ENCODE measurements around the gene ASB18.
"Not testable (repeated sequence)": the region's sequence is repeated elsewhere in the genome, so short reads cannot be mapped to it uniquely, and the experiment has no call there.

The ASB18 gene

DNA sequence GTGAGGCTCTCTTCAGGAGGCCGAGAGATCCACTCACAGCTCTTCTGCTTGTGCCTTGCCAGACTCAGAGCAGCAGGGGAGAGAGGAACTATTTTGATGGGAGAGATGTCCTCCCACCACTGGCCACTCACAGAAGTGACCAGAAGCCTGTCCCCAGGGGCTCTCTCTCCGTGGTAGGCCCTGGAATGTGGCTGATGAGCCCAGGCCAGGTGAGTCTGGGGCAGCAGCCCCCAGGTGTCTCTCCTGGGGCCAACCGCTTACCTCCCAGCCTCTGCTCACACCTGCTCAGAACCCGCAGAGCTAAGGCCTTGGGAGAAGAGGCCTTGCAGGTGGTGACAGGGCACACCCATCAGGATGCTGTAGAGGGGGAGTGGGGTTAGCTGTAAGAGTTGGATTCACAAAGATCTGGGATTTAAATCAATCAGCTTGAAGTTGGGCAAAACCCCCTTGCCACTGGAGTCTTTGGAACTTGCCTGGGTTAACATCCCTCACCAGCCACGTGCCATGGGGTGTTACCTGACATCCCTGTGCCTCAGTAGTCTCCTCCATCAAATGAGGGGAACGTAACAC, 29.1 kb upstream of the ASB18 start:
- DNase-seq (ENCODE audit: extremely low read depth, low read depth) = no peak
- TF ChIP-seq, protein P1, sequence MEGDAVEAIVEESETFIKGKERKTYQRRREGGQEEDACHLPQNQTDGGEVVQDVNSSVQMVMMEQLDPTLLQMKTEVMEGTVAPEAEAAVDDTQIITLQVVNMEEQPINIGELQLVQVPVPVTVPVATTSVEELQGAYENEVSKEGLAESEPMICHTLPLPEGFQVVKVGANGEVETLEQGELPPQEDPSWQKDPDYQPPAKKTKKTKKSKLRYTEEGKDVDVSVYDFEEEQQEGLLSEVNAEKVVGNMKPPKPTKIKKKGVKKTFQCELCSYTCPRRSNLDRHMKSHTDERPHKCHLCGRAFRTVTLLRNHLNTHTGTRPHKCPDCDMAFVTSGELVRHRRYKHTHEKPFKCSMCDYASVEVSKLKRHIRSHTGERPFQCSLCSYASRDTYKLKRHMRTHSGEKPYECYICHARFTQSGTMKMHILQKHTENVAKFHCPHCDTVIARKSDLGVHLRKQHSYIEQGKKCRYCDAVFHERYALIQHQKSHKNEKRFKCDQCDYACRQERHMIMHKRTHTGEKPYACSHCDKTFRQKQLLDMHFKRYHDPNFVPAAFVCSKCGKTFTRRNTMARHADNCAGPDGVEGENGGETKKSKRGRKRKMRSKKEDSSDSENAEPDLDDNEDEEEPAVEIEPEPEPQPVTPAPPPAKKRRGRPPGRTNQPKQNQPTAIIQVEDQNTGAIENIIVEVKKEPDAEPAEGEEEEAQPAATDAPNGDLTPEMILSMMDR (IDR thresholded peaks at IDR 0.05; ENCODE audit: low read depth, low read length) = no peak

DNA sequence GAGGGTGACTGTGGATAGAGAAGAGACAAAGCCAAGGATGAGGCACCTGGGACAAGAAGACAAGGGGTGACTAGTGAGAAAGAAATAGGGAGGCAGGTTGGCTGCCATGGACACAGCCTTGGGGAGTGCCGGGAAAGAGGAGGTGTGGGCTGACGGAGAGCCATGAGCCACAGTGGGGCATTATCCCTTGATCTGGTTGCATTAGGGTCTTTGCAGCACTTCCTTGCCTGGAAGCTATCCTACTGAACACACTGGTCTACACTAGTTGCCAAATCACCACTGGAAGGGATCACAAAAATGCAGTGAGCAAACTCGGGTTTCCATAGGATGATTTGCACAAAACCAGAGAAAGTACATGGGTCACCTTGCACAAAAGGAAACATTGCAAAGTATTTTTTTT, 27.7 kb upstream of the ASB18 start:
- TF ChIP-seq, protein P1 (IDR thresholded peaks at IDR 0.05; ENCODE audit: low read depth, low read length) = no peak
- DNase-seq (ENCODE audit: extremely low read depth, low read depth) = no peak

DNA sequence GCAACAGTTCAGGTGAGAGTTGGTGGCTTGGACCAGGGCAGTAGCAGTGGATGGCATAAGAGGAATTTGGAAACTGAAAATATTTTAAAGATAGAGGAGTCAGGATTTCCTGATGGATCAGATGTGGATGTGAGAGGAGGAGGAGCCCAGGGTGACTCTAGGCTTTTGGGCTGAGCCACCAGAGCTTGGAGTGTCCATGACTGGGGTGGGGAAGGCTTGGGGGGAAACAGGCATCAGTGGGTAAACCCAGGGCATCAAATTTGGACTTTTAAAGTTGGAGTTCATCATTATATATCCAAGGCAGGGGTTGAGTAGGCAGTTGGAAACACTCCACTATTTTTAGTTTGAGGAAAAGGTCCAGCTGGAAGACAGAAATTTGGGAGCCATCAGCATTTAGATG, 27.3 kb upstream of the ASB18 start:
- no peak for DNase-seq (ENCODE audit: extremely low read depth, low read depth)
- TF ChIP-seq, protein P1 (IDR thresholded peaks at IDR 0.05; ENCODE audit: low read depth, low read length) = no peak

DNA sequence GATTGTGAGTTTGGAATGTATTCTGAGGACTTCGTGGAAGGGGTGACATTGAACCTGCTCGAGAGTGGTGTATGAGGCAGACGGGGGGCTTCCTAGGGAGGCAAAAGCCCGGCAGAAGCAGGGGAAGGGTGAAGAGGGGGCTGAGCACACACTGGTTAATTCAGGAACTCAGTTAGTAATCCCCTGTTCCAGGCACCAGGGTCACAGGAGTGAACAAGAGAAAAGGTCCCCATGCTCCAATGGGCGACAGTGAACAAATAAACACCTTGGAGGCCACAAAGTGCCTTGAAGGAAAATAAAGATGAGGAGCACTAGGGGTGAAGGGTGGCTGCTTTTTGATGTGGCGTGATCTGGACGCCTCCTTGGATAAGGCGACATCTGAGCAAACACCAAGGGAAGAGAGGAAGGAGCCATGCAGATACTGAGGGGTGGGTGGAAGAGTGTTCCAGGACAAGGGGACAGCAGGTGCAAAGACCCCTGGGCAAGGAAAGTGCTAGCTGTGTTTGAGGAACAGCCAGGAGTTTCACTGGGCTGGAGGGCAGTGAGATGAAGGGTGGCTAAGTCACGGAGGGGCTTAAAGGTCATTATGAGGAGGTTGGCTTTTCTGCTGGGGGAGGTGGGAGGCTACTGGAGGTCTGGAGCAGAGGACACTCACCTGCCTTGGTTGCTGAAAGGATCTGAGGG, 26.7 kb upstream of the ASB18 start:
- TF ChIP-seq, protein P1 (IDR thresholded peaks at IDR 0.05; ENCODE audit: low read depth, low read length) = no peak
- DNase-seq (ENCODE audit: extremely low read depth, low read depth) = no peak

DNA sequence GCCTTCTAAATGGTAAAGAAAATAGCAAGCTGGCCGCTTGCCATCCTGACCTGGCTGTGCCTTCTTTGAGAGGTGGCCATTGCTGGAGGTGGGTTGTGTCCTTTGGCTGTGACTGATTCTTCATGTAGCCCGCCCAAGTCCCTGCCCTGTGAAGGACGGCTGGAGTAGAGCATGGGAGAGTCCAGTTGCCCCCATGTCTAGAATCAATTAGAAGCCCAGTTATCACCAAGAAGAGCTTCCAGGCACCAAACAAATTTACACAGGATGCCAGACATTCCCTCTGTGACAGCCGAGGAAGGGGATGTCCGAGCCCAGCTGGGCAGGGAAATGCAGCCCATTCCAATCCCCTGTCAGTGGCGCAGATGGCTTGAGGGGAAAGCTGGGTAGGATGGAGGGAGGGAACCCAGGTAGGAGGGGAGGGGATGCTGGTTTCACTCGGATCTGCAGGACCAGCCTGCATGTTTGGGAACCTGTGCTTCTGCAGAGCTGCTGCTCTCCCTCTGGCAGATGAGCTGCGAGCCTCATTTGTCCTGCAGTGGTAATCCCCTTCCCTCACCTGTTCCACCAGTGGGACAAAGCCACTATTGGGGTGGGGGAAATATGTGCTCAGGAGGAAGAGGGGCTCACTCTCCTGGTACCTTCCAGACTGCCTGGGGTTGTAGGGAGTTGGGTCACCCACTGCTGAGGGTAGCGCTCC, 25.7 kb upstream of the ASB18 start:
- TF ChIP-seq, protein P1 (IDR thresholded peaks at IDR 0.05; ENCODE audit: low read depth, low read length) = no peak
- no peak for DNase-seq (ENCODE audit: extremely low read depth, low read depth)

DNA sequence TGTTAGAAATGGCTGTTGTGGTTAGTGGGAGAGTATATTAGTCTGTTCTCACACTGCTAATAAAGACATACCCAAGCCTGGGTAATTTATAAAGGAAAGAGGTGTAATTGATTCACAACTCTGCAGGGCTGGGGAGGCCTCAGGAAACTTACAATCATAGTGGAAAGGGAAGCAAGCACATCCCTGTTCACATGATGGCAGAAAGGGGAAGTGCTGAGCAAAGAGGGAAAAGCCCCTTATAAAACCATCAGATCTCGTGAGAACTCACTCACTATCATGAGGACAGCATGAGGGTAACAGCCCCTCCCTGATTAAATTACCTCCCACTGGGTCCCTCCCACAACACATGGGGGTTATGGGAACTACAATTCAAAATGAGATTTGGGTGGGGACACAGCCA, 24.2 kb upstream of the ASB18 start:
- not testable (repeated sequence) for DNase-seq (ENCODE audit: extremely low read depth, low read depth)

DNA sequence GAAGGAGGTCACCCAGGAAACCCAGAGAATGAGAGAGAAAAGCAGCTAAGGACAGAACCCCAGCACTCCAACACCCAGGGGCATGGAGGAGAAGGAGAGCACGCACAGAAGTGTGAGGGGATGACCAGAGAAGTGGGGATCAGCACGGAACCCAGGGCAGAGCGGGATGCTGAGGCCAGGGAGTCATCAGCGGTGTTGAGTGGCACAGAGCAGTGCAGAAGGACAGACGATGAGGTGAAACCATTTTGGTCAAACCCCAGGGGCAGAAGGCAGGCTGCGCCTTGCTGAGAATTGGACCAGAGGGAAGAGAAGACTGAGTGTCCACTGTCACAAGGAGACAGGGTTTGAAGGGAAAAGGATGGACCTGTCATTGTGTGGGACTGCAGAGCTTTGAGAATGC, 23.4 kb upstream of the ASB18 start:
- TF ChIP-seq, protein P1 (IDR thresholded peaks at IDR 0.05; ENCODE audit: low read depth, low read length) = no peak
- no peak for DNase-seq (ENCODE audit: extremely low read depth, low read depth)

Data from AG09319 (cell line).